NCI-H2029 treated with DMSO at 0.1 percent for 48 hours (cell line): ENCODE data around the gene STK40.

Experiments used
- DNase-seq: peaks from one replicate; lab custom pipeline; 2025; lab: John Stamatoyannopoulos, UW

Gene STK40

GRCh38 chr1:36343651-36344394 lies 41.9 kb downstream of the STK40 start:
- no peak for DNase-seq

- no peak for DNase-seq
These were observed 43.1 kb downstream of the STK40 start for GRCh38 chr1:36342426-36343185.

- DNase-seq = no peak
These were observed 44.0 kb downstream of the STK40 start for GRCh38 chr1:36341626-36342320.

GRCh38 chr1:36339615-36340014 lies 46.1 kb downstream of the STK40 start:
- no peak for DNase-seq

- DNase-seq = no peak
These were observed 46.5 kb downstream of the STK40 start for GRCh38 chr1:36339215-36339614.

- no peak for DNase-seq
These were observed 47.9 kb downstream of the STK40 start for GRCh38 chr1:36337830-36338229.

GRCh38 chr1:36330940-36331339 lies 54.8 kb downstream of the STK40 start:
- DNase-seq = no peak

- no peak for DNase-seq
These were observed 55.9 kb downstream of the STK40 start for GRCh38 chr1:36329817-36330216.

GRCh38 chr1:36328713-36329112 lies 57.0 kb downstream of the STK40 start:
- no peak for DNase-seq

GRCh38 chr1:36328088-36328480 lies 57.6 kb downstream of the STK40 start:
- DNase-seq = no peak

GRCh38 chr1:36327421-36328087 lies 58.2 kb downstream of the STK40 start:
- DNase-seq = peak; percentile 15

- DNase-seq = no peak
These were observed 59.2 kb downstream of the STK40 start for GRCh38 chr1:36326499-36326898.

GRCh38 chr1:36324353-36324703 lies 61.4 kb downstream of the STK40 start:
- no peak for DNase-seq

- no peak for DNase-seq
These were observed 61.9 kb downstream of the STK40 start, which contains the start of gene EVA1B for GRCh38 chr1:36323636-36324352. TSS of gene EVA1B (minus strand) at chr1:36323645. CDS start at chr1:36323037, 608 bp downstream.

GRCh38 chr1:36322786-36323635 lies 62.7 kb downstream of the STK40 start:
- DNase-seq = no peak

- no peak for DNase-seq
These were observed 63.5 kb downstream of the STK40 start for GRCh38 chr1:36322041-36322785.

GRCh38 chr1:36321119-36321951 lies 64.4 kb downstream of the STK40 start:
- no peak for DNase-seq

GRCh38 chr1:36320767-36321118 lies 65.0 kb downstream of the STK40 start:
- DNase-seq = no peak

- no peak for DNase-seq
These were observed 65.4 kb downstream of the STK40 start for GRCh38 chr1:36320291-36320761.
